ENCODE data around the gene F2R. TPM values are rescaled to one million over a fixed set of nuclear protein-coding genes. Genes with fewer than 3 reads are reported as not detected.
"Not testable (repeated sequence)": the region's sequence is repeated elsewhere in the genome, so short reads cannot be mapped to it uniquely, and the experiment has no call there.

The F2R gene
- total and polyA plus RNA-seq, 7 donors: 1.1 to 3.5 (median 2.0) TPM

- H3K4me3 ChIP-seq: no peak overlapping the region
- DNase-seq: no peak
- H3K9me3 ChIP-seq: no peaks in the 10 kb centered on the region
- no peaks in the 10 kb centered on the region for H3K4me1 ChIP-seq
- intact Hi-C loops (cut with DNase I): no loop called here
- no peak for ATAC-seq
- no peak overlapping the region for H3K27ac ChIP-seq
- no peaks in the 10 kb centered on the region for H3K27me3 ChIP-seq (ENCODE audit: insufficient read depth in 3 of 3, low read length in 2 of 3)
- 87 to 97% (median 92%) methylated on average over 5 of the region's 5 CpGs for WGBS, 3 donors
- H3K36me3 ChIP-seq (ENCODE audit: insufficient read depth in 1 of 2, low read depth in 1 of 2): no peaks in the 10 kb centered on the region
- no peak for TF ChIP-seq CTCF (IDR thresholded peaks at IDR 0.05)
Measured at GRCh38 chr5:76751291-76751690, 35.4 kb downstream of the F2R start.

- no peak overlapping the region for H3K27ac ChIP-seq
- no peaks in the 10 kb centered on the region for H3K9me3 ChIP-seq
- no peaks in the 10 kb centered on the region for H3K36me3 ChIP-seq (ENCODE audit: insufficient read depth in 1 of 2, low read depth in 1 of 2)
- H3K27me3 ChIP-seq (ENCODE audit: insufficient read depth in 3 of 3, low read length in 2 of 3): no peaks in the 10 kb centered on the region
- no peak overlapping the region for H3K4me3 ChIP-seq
- ATAC-seq (no peak), DNase-seq (no peak)
- whole genome bisulfite sequencing, 3 donors: 44 to 49% (median 46%) methylated on average over 3 of the region's 3 CpGs
- no peaks in the 10 kb centered on the region for H3K4me1 ChIP-seq
- TF ChIP-seq CTCF (IDR thresholded peaks at IDR 0.05): no peak
- intact Hi-C loops (cut with DNase I): no loop called here
Measured at GRCh38 chr5:76754668-76755078, 38.7 kb downstream of the F2R start.

GRCh38 chr5:76755779-76756637 lies 40.1 kb downstream of the F2R start:
- H3K27ac ChIP-seq: no peak overlapping the region
- no peaks in the 10 kb centered on the region for H3K4me1 ChIP-seq
- H3K4me3 ChIP-seq: no peak overlapping the region
- no peaks in the 10 kb centered on the region for H3K36me3 ChIP-seq (ENCODE audit: insufficient read depth in 1 of 2, low read depth in 1 of 2)
- 77 to 82% (median 81%) methylated on average over 11 of the region's 11 CpGs for WGBS, 3 donors
- TF ChIP-seq CTCF (IDR thresholded peaks at IDR 0.05): no peak
- ATAC-seq: no peak
- no peak for DNase-seq
- no peaks in the 10 kb centered on the region for H3K9me3 ChIP-seq
- intact Hi-C loops (cut with DNase I): no loop called here
- peaks cover 0 to 2% (median 0%) of the 10 kb centered on the region in 3 donors for H3K27me3 ChIP-seq (ENCODE audit: insufficient read depth in 3 of 3, low read length in 2 of 3)

GRCh38 chr5:76757049-76757448 lies 41.1 kb downstream of the F2R start:
- DNase-seq: no peak
- ATAC-seq: no peak
- Histone ChIP-seq H3K4me3 (no peak overlapping the region), H3K27ac (no peak overlapping the region), H3K9me3 (no peaks in the 10 kb centered on the region), H3K27me3 (ENCODE audit: insufficient read depth in 3 of 3, low read length in 2 of 3) (peaks cover 0 to 2% (median 0%) of the 10 kb centered on the region in 3 donors), H3K4me1 (no peaks in the 10 kb centered on the region), H3K36me3 (ENCODE audit: insufficient read depth in 1 of 2, low read depth in 1 of 2) (no peaks in the 10 kb centered on the region)
- WGBS, 3 donors: 95 to 97% (median 95%) methylated on average over 4 of the region's 4 CpGs
- intact Hi-C loops (cut with DNase I): no loop called here
- TF ChIP-seq CTCF (IDR thresholded peaks at IDR 0.05): no peak

- DNase-seq; H3K27me3 ChIP-seq (ENCODE audit: insufficient read depth in 3 of 3, low read length in 2 of 3); H3K4me3 ChIP-seq; H3K27ac ChIP-seq; H3K9me3 ChIP-seq; H3K36me3 ChIP-seq (ENCODE audit: insufficient read depth in 1 of 2, low read depth in 1 of 2); intact Hi-C loops (cut with DNase I); H3K4me1 ChIP-seq; ATAC-seq: not testable (repeated sequence)
- 73 to 80% (median 80%) methylated on average over 9 of the region's 9 CpGs for whole genome bisulfite sequencing, 3 donors
Measured at GRCh38 chr5:76761118-76761517, 45.2 kb downstream of the F2R start.

Data from psoas muscle (tissue), 8 donors.